Loucy (cell line): ENCODE data around the gene INPP5F.

Experiments
- H2AFZ ChIP-seq: fragments of 200-600 bp; sonication (generic); 2 replicates; pipeline ENCODE4 v1.6.0; 2016; ENCODE audit warnings: antibody characterized with exemption, mild to moderate bottlenecking, low read length, moderate library complexity
- H3F3A ChIP-seq: fragments of 200-600 bp; 2 replicates; pipeline ENCODE4 v1.6.0; 2016; ENCODE audit warnings: antibody characterized with exemption, low read depth, mild to moderate bottlenecking
- H3K27me3 ChIP-seq: fragments of 200-600 bp; sonication (generic); 2 replicates; pipeline ENCODE4 v1.6.1; 2014; ENCODE audit warnings: low read length, mild to moderate bottlenecking; ENCODE audit not compliant: insufficient read depth, poor library complexity, severe bottlenecking
- H3K36me3 ChIP-seq: fragments of 200-600 bp; sonication (generic); 2 replicates; pipeline ENCODE4 v1.6.1; 2016; ENCODE audit warnings: low read length; ENCODE audit not compliant: insufficient read depth
- H3K4me1 ChIP-seq: fragments of 200-600 bp; sonication (generic); 2 replicates; pipeline ENCODE4 v1.5.1; 2014; ENCODE audit warnings: low read length, mild to moderate bottlenecking; ENCODE audit not compliant: insufficient read depth, poor library complexity, severe bottlenecking
- H3K4me2 ChIP-seq: fragments of 200-600 bp; sonication (generic); 2 replicates; pipeline ENCODE4 v1.6.0; 2014; ENCODE audit warnings: antibody characterized with exemption, low read length, low read depth, mild to moderate bottlenecking; ENCODE audit not compliant: poor library complexity, severe bottlenecking
- H3K4me3 ChIP-seq: fragments of 200-600 bp; sonication (generic); 2 replicates; pipeline ENCODE4 v1.5.1; 2014; ENCODE audit warnings: low read length, mild to moderate bottlenecking, mixed read lengths; ENCODE audit not compliant: poor library complexity, severe bottlenecking
- H3K79me2 ChIP-seq: fragments of 200-600 bp; sonication (generic); 2 replicates; pipeline ENCODE4 v1.6.1; 2014; ENCODE audit warnings: low read length; ENCODE audit not compliant: insufficient read depth
- H3K9ac ChIP-seq: fragments of 200-600 bp; sonication (generic); 2 replicates; pipeline ENCODE4 v1.6.0; 2014; ENCODE audit warnings: mild to moderate bottlenecking, low read depth, low read length, moderate library complexity; ENCODE audit not compliant: poor library complexity, severe bottlenecking
- H3K9me2 ChIP-seq: fragments of 200-600 bp; sonication (generic); replicated peaks from 2 replicates; pipeline ENCODE4 v1.6.1; 2016; ENCODE audit warnings: low read depth, low read length, mixed read lengths
- H3K9me3 ChIP-seq: fragments of 200-600 bp; sonication (generic); 2 replicates; pipeline ENCODE4 v1.6.1; 2014; ENCODE audit warnings: mild to moderate bottlenecking, antibody characterized with exemption, low read length, low read depth; ENCODE audit not compliant: insufficient read depth
- H4K20me1 ChIP-seq: fragments of 200-600 bp; sonication (generic); 2 replicates; pipeline ENCODE4 v1.6.0; 2014; ENCODE audit warnings: antibody characterized with exemption, low read length, mild to moderate bottlenecking; ENCODE audit not compliant: insufficient read depth, poor library complexity, severe bottlenecking
- CTCF ChIP-seq: fragments of 200-600 bp; sonication (generic); conservative IDR thresholded peaks from 2 replicates; pipeline ENCODE4 v1.5.1; 2014; ENCODE audit warnings: mild to moderate bottlenecking, antibody characterized with exemption, low read length
- EZH2phosphoT487 ChIP-seq: fragments of 200-600 bp; IDR thresholded peaks from 2 replicates; pipeline ENCODE4 v1.6.1; 2018; ENCODE audit warnings: antibody characterized with exemption, mild to moderate bottlenecking, moderate library complexity, borderline replicate concordance

The INPP5F gene

GRCh38 chr10:119815671-119816070, 89.8 kb downstream of the INPP5F start:
- Histone ChIP-seq H3K4me2 (no peak overlapping the region), H3K27me3 (no peaks in the 10 kb centered on the region), H3K9me3 (no peaks in the 10 kb centered on the region), H3K36me3 (no peaks in the 10 kb centered on the region), H4K20me1 (no peaks in the 10 kb centered on the region), H3K4me3 (no peak overlapping the region), H3F3A (no peaks in the 10 kb centered on the region), H3K79me2 (no peaks in the 10 kb centered on the region), H3K9ac (no peak overlapping the region), H3K9me2 (no peaks in the 10 kb centered on the region), H3K4me1 (no peaks in the 10 kb centered on the region), H2AFZ (no peak overlapping the region)
- TF ChIP-seq EZH2phosphoT487 (no peak), CTCF (no peak)

- H3K79me2 ChIP-seq: no peaks in the 10 kb centered on the region
- peaks cover 4% of the 10 kb centered on the region; the same call in 1 of the 2 replicates for H3K36me3 ChIP-seq
- no peaks in the 10 kb centered on the region for H3F3A ChIP-seq
- H3K27me3 ChIP-seq: no peaks in the 10 kb centered on the region
- no peak overlapping the region for H3K4me2 ChIP-seq
- no peaks in the 10 kb centered on the region for H3K9me3 ChIP-seq
- H3K4me3 ChIP-seq: no peak overlapping the region
- H3K9me2 ChIP-seq: no peaks in the 10 kb centered on the region
- H4K20me1 ChIP-seq: no peaks in the 10 kb centered on the region
- TF ChIP-seq CTCF (no peak), EZH2phosphoT487 (no peak)
- H3K4me1 ChIP-seq: no peaks in the 10 kb centered on the region
- H2AFZ ChIP-seq: no peak overlapping the region
- no peak overlapping the region for H3K9ac ChIP-seq
Measured at GRCh38 chr10:119817991-119818888, 92.4 kb downstream of the INPP5F start.

GRCh38 chr10:119818889-119819270, 93.0 kb downstream of the INPP5F start:
- no peak overlapping the region for H2AFZ ChIP-seq
- no peaks in the 10 kb centered on the region for H4K20me1 ChIP-seq
- H3K9me3 ChIP-seq: no peaks in the 10 kb centered on the region
- no peak overlapping the region for H3K9ac ChIP-seq
- no peak overlapping the region for H3K4me2 ChIP-seq
- H3K36me3 ChIP-seq: peaks cover 8% of the 10 kb centered on the region; the same call in 1 of the 2 replicates
- no peak for TF ChIP-seq CTCF
- TF ChIP-seq EZH2phosphoT487: no peak
- H3K4me3 ChIP-seq: no peak overlapping the region
- H3K27me3 ChIP-seq: no peaks in the 10 kb centered on the region
- H3K79me2 ChIP-seq: no peaks in the 10 kb centered on the region
- no peaks in the 10 kb centered on the region for H3F3A ChIP-seq
- no peaks in the 10 kb centered on the region for H3K4me1 ChIP-seq
- no peaks in the 10 kb centered on the region for H3K9me2 ChIP-seq
